Hepatocyte (in vitro differentiated cells): ENCODE measurements around the gene HSF5.

ENCODE experiments used
- CTCF ChIP-seq: fragments of 200-600 bp; sonication (generic); IDR thresholded peaks from 2 replicates; pipeline ENCODE4 v1.5.1; 2016; ENCODE audit warnings: antibody characterized with exemption, mild to moderate bottlenecking; ENCODE audit not compliant: poor library complexity
- EZH2 ChIP-seq: fragments of 200-600 bp; sonication (generic); IDR thresholded peaks from 2 replicates; pipeline ENCODE4 v1.6.1; 2016; ENCODE audit warnings: antibody characterized with exemption, mild to moderate bottlenecking, borderline replicate concordance
- EZH2phosphoT487 ChIP-seq: fragments of 200-600 bp; sonication (generic); IDR thresholded peaks from one replicate; pipeline ENCODE4 v1.6.1; 2018; ENCODE audit warnings: antibody characterized with exemption, mild to moderate bottlenecking, low read depth, moderate library complexity; ENCODE audit not compliant: unreplicated experiment, severe bottlenecking

GRCh38 chr17:58470356-58470755 lies 17.9 kb downstream of the HSF5 start:
- no peak for TF ChIP-seq CTCF
- no peak for TF ChIP-seq EZH2
- no peak for TF ChIP-seq EZH2phosphoT487
